RWPE2 (cell line): ENCODE data around the gene KNDC1.

Experiments used
- ATAC-seq: fragments of 200-7000 bp; cut with Tn5 transposase; 3 replicates; pipeline ENCODE4 v1.9.1; 2021; ENCODE audit warnings: low read depth
- DNase-seq: peaks from one replicate; pipeline ENCODE4 v3.0.0-alpha.2; 2020; ENCODE audit warnings: low spot score
- H3K27ac ChIP-seq: fragments of 450-650 bp; 2 replicates; pipeline ENCODE4 v1.5.1; 2017; ENCODE audit warnings: mild to moderate bottlenecking; ENCODE audit not compliant: poor library complexity, severe bottlenecking
- H3K27me3 ChIP-seq: fragments of 250-450 bp; sonication (Bioruptor Pico); 2 replicates; pipeline ENCODE4 v1.5.1; 2021; ENCODE audit warnings: mild to moderate bottlenecking, moderate library complexity; ENCODE audit not compliant: insufficient read depth, poor library complexity, severe bottlenecking
- H3K36me3 ChIP-seq: fragments of 250-450 bp; sonication (Bioruptor Pico); 2 replicates; pipeline ENCODE4 v1.5.1; 2020; ENCODE audit warnings: low read depth, mild to moderate bottlenecking, moderate library complexity
- H3K4me1 ChIP-seq: fragments of 250-450 bp; sonication (Bioruptor Pico); 2 replicates; pipeline ENCODE4 v1.5.1; 2021; ENCODE audit warnings: mild to moderate bottlenecking, moderate library complexity; ENCODE audit not compliant: insufficient read depth, poor library complexity, severe bottlenecking
- H3K4me3 ChIP-seq: fragments of 250-450 bp; sonication (Bioruptor Pico); 2 replicates; pipeline ENCODE4 v1.5.1; 2021; ENCODE audit warnings: mild to moderate bottlenecking, moderate library complexity; ENCODE audit not compliant: severe bottlenecking
- H3K9me3 ChIP-seq: fragments of 250-450 bp; sonication (Bioruptor Pico); 2 replicates; pipeline ENCODE4 v1.5.1; 2021; ENCODE audit warnings: mild to moderate bottlenecking, moderate library complexity; ENCODE audit not compliant: severe bottlenecking
- CTCF ChIP-seq: fragments of 450-650 bp; IDR thresholded peaks from one replicate; pipeline ENCODE4 v1.5.1; 2017; ENCODE audit warnings: mild to moderate bottlenecking, moderate library complexity; ENCODE audit not compliant: poor library complexity, severe bottlenecking

KNDC1 gene

GRCh38 chr10:133113847-133114246, 46.2 kb upstream of the KNDC1 start:
- no peak overlapping the region for H3K27ac ChIP-seq
- no peak for ATAC-seq
- no peaks in the 10 kb centered on the region for H3K36me3 ChIP-seq
- H3K27me3 ChIP-seq: no peaks in the 10 kb centered on the region
- TF ChIP-seq CTCF: no peak
- no peak for DNase-seq
- H3K9me3 ChIP-seq: no peaks in the 10 kb centered on the region
- H3K4me1 ChIP-seq: no peaks in the 10 kb centered on the region
- no peak overlapping the region for H3K4me3 ChIP-seq

DNA sequence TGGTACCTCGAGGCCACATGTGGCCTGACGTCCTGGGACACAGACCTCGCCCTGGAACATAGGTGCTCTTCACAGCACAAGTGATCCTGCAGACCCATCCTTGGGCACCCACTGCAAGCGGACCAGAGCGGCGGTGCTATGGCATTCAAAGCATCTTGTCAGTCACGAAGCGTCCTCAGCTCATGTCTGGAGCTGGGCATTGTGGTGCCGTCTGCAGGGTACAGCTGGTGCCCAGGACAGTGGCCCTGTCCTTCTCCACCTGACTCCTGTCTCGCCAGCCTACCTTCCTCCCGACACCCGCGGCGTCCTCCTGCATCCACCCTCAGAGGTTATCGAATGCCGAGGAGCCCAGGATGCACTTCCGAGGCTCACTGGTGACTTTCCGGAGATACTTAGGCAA, 45.8 kb upstream of the KNDC1 start:
- TF ChIP-seq CTCF: no peak
- no peaks in the 10 kb centered on the region for H3K9me3 ChIP-seq
- H3K4me3 ChIP-seq: no peak overlapping the region
- no peak for ATAC-seq
- no peaks in the 10 kb centered on the region for H3K27me3 ChIP-seq
- DNase-seq: no peak
- H3K27ac ChIP-seq: no peak overlapping the region
- no peaks in the 10 kb centered on the region for H3K36me3 ChIP-seq
- H3K4me1 ChIP-seq: no peaks in the 10 kb centered on the region

GRCh38 chr10:133114726-133115452, 45.1 kb upstream of the KNDC1 start:
- no peak overlapping the region for H3K27ac ChIP-seq
- ATAC-seq: no peak

DNA sequence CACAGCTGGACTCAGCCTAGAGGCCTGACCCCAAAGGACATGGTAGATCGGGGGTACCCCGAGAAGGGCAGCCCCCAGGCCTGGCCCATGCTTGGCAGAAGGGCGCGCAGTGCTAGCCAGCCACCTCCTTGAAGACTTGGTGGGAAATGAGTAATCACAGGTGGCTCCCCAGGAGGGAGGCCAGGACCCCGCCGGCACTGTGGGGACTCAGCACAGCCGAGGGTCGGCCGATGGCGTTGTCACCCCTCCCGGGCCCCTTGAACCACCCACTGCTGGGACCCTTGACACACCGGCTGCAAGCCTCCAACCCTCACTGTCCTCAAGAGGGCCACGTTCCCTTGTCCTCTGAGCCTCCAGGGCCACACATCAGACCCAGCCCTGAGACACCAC, 44.6 kb upstream of the KNDC1 start:
- no peak for DNase-seq
- H3K4me3 ChIP-seq: no peak overlapping the region
- no peaks in the 10 kb centered on the region for H3K27me3 ChIP-seq
- TF ChIP-seq CTCF: no peak
- ATAC-seq: 0 out of 3 replicates have a peak, but pooled peaks have one; percentile 36
- H3K4me1 ChIP-seq: no peaks in the 10 kb centered on the region
- no peak overlapping the region for H3K27ac ChIP-seq
- H3K9me3 ChIP-seq: no peaks in the 10 kb centered on the region
- no peaks in the 10 kb centered on the region for H3K36me3 ChIP-seq

More at GRCh38 chr10:133114726-133115452, 45.1 kb upstream of the KNDC1 start:
- no peak overlapping the region for H3K4me3 ChIP-seq
- no peak for DNase-seq
- H3K36me3 ChIP-seq: no peaks in the 10 kb centered on the region
- H3K27me3 ChIP-seq: no peaks in the 10 kb centered on the region
- no peaks in the 10 kb centered on the region for H3K9me3 ChIP-seq
- TF ChIP-seq CTCF: no peak
- no peaks in the 10 kb centered on the region for H3K4me1 ChIP-seq

DNA sequence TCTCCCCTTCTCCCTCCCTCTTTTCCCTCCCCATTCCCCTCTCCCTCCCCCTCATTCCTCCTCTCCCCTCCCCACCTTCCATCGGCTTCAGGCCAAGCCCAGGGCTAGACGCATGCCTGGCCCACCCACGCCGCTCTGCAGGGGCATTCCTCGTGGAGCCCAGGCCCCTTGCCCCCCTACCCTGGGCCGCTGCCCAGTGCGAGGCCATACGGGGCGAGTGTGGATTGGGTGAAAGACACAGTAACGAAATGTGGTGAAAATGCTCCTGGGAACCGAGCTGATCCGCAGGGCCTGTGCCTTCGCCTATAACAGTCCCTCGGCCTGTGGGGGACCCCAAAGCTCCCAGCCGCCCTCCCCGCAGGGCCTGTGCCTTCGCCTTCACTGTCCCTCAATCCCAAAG, 44.0 kb upstream of the KNDC1 start:
- Histone ChIP-seq H3K4me1 (no peaks in the 10 kb centered on the region), H3K9me3 (no peaks in the 10 kb centered on the region)
- TF ChIP-seq CTCF: no peak

More for the DNA sequence above, 44.0 kb upstream of the KNDC1 start:
- Histone ChIP-seq H3K36me3 (no peaks in the 10 kb centered on the region), H3K4me3 (no peak overlapping the region), H3K27ac (no peak overlapping the region), H3K27me3 (no peaks in the 10 kb centered on the region)
- DNase-seq (no peak), ATAC-seq (no peak)
